ENCODE results near the gene DNAH14. TPM values are rescaled to one million over a fixed set of nuclear protein-coding genes. Genes with fewer than 3 reads are reported as not detected.

Gene DNAH14
- total and polyA plus RNA-seq, 2 donors (not counting 3 experiments of a cell fraction or from before 2014, with no cell fraction given), result 1.5 to 7.1 TPM

DNA sequence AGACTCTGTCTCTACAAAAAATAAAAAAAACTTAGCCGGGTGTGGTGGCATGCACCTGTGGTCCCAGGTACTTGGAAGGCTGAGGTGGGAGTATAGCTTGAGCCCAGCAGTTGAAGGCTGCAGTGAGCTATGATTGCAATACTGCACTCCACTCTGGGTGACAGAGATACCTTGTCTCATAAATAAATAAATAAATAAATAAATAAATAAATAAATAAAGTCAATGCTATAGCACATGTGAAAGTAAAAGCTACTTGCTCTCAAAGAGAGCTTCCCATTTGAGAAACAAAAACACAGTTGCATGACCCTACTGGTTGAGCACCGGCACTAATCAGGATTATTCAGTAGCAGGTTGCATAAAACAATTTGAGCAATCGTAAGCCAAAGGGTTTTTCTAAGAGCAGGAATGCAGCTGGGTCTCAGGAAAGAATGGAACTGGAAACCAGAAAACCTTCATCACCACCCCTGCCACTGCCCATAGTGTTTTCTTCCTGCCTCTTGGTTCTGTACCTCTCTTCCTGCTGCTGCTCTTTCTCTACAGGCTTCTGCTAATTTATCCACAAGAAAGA is 29.3 kb upstream of the DNAH14 start:
- no peaks in the 10 kb centered on the region for H3K4me1 ChIP-seq (ENCODE audit: control insufficient read depth, extremely low read depth, insufficient read depth, low read length)
- H3K27ac ChIP-seq (ENCODE audit: insufficient read depth, low read depth, low read length), result no peak overlapping the region
- ChIA-PET POLR2A (no interaction called here), CTCF (interaction anchor here (2.2 kb wide), 1 partner anchor 22 kb away, joined by 5 read pairs; no protein-coding TSS in a partner anchor)
- FAIRE-seq (no peak), DNase-seq (ENCODE audit: low read depth, low spot score) (no peak)
- intact Hi-C loops (cut with micrococcal nuclease), result no loop called here
- peaks cover 0 to 2% of the 10 kb centered on the region in 2 experiments for H3K27me3 ChIP-seq (ENCODE audit: control insufficient read depth in 2 of 2, insufficient read depth in 2 of 2, low read length in 2 of 2)
- no peak overlapping the region for H3K4me3 ChIP-seq (replicated peaks in 1 of 3; ENCODE audit: insufficient read depth in 1 of 3, low read depth in 1 of 3, low read length in 3 of 3)
- H2AFZ ChIP-seq (ENCODE audit: low read depth, low read length), result no peak overlapping the region
- H3K4me2 ChIP-seq (ENCODE audit: insufficient read depth, low read length), result no peak overlapping the region
- H3K9me1 ChIP-seq (replicated peaks; ENCODE audit: control insufficient read depth, extremely low read depth, insufficient read depth, low read length), result no peaks in the 10 kb centered on the region
- dilution Hi-C loops (cut with MboI; ENCODE audit: extremely low pct_ligation_motif_present, low sequenced_read_pairs), result no loop called here
- H3K79me2 ChIP-seq (ENCODE audit: control insufficient read depth, insufficient read depth, low read length), result no peaks in the 10 kb centered on the region
- no peaks in the 10 kb centered on the region for H3K36me3 ChIP-seq (ENCODE audit: control insufficient read depth in 2 of 2, extremely low read depth in 1 of 2, insufficient read depth in 2 of 2, low read length in 2 of 2)
- H3K9ac ChIP-seq (replicated peaks; ENCODE audit: extremely low read depth, insufficient read depth, low read length), result no peak overlapping the region
- BruUV-seq (replicated peaks), result no TSS peak
- TF ChIP-seq EZH2 (IDR thresholded peaks at IDR 0.05; ENCODE audit: borderline replicate concordance, low read depth, low read length, severe bottlenecking), result no peak
- TF ChIP-seq, protein P1, sequence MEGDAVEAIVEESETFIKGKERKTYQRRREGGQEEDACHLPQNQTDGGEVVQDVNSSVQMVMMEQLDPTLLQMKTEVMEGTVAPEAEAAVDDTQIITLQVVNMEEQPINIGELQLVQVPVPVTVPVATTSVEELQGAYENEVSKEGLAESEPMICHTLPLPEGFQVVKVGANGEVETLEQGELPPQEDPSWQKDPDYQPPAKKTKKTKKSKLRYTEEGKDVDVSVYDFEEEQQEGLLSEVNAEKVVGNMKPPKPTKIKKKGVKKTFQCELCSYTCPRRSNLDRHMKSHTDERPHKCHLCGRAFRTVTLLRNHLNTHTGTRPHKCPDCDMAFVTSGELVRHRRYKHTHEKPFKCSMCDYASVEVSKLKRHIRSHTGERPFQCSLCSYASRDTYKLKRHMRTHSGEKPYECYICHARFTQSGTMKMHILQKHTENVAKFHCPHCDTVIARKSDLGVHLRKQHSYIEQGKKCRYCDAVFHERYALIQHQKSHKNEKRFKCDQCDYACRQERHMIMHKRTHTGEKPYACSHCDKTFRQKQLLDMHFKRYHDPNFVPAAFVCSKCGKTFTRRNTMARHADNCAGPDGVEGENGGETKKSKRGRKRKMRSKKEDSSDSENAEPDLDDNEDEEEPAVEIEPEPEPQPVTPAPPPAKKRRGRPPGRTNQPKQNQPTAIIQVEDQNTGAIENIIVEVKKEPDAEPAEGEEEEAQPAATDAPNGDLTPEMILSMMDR (IDR thresholded peaks at IDR 0.05; ENCODE audit: extremely low read depth in 1 of 2, insufficient read depth in 1 of 2, low read depth in 1 of 2, low read length in 2 of 2), result no peak
- no peak for TF ChIP-seq GATA2 (IDR thresholded peaks at IDR 0.05; ENCODE audit: insufficient read depth, insufficient read length, low read depth, low read length)
- TF ChIP-seq, protein P2, sequence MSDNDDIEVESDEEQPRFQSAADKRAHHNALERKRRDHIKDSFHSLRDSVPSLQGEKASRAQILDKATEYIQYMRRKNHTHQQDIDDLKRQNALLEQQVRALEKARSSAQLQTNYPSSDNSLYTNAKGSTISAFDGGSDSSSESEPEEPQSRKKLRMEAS (IDR thresholded peaks at IDR 0.05; ENCODE audit: insufficient read depth, insufficient read length), result no peak
- no peak for TF ChIP-seq JUN (IDR thresholded peaks at IDR 0.05; ENCODE audit: borderline replicate concordance, insufficient read depth, insufficient read length, low read depth)
- no peak for TF ChIP-seq POLR2A (IDR thresholded peaks at IDR 0.05; ENCODE audit: low read depth, low read length)
- TF ChIP-seq MYC (IDR thresholded peaks at IDR 0.05; ENCODE audit: low read depth, low read length), result no peak
- no peak for TF ChIP-seq FOS (IDR thresholded peaks at IDR 0.05; ENCODE audit: borderline replicate concordance, insufficient read depth, low read length)
- no peak for TF ChIP-seq POLR2AphosphoS5 (IDR thresholded peaks at IDR 0.05; ENCODE audit: insufficient read depth, low read depth, low read length)
- H3K9me3 ChIP-seq (replicated peaks; ENCODE audit: control insufficient read depth, insufficient read depth, low read length), result no peaks in the 10 kb centered on the region
- H4K20me1 ChIP-seq (replicated peaks; ENCODE audit: control insufficient read depth, extremely low read depth, insufficient read depth, low read length), result no peaks in the 10 kb centered on the region

Data from endothelial cell of umbilical vein (primary cell).